Adrenal gland (tissue), 12 donors: ENCODE data around the gene MRPL17. TPM values are rescaled to one million over a fixed set of nuclear protein-coding genes. Genes with fewer than 3 reads are reported as not detected.

ENCODE experiments used
- DNase-seq, 7 donors: peaks; one replicate each; pipeline ENCODE4 v3.0.0-alpha.2; 2019 to 2020
- H3K27ac ChIP-seq, 5 donors: fragments of 200-600 bp; sonication (generic) in 4 of 5; 1 replicate in 3 of 5; 2 replicates in 2 of 5; pipeline versions ENCODE4 v1.5.1 to v1.8.0; 2016 to 2020; ENCODE audit warnings: mild to moderate bottlenecking in 1 of 5
- H3K27me3 ChIP-seq: fragments of 200-600 bp; 2 replicates; pipeline ENCODE4 v1.8.0; 2021
- H3K36me3 ChIP-seq, 2 donors: fragments of 200-600 bp; replicated peaks in 1 of 2; 1 replicate in 1 of 2; 2 replicates in 1 of 2; pipeline versions ENCODE4 v1.5.1 to v1.8.0; 2018 to 2022
- H3K4me1 ChIP-seq, 2 donors: fragments of 200-600 bp; replicated peaks in 1 of 2; 1 replicate in 1 of 2; 2 replicates in 1 of 2; pipeline versions ENCODE4 v1.5.1 to v1.8.0; 2018 to 2021
- H3K4me3 ChIP-seq, 4 donors: fragments of 200-600 bp; sonication (generic) in 3 of 4; one replicate each; pipeline ENCODE4 v1.5.1; 2016 to 2018
- H3K9me3 ChIP-seq, 3 donors: fragments of 200-600 bp; sonication (generic) in 1 of 3; replicated peaks in 1 of 3; 1 replicate in 2 of 3; 2 replicates in 1 of 3; pipeline versions ENCODE4 v1.5.1 to v1.8.0; 2016 to 2021
- CTCF ChIP-seq, 6 experiments: fragments of 450-650 bp in 4 of 6; fragments of 200-600 bp in 2 of 6; sonication (generic) in 1 of 6; IDR thresholded peaks; 1 replicate in 5 of 6; 2 replicates in 1 of 6; pipeline versions ENCODE4 v1.5.1 to v1.8.0; 2016 to 2021; ENCODE audit warnings: antibody characterized with exemption in 6 of 6, mild to moderate bottlenecking in 2 of 6, moderate library complexity in 1 of 6
- POLR2A ChIP-seq, 2 donors: fragments of 450-650 bp; IDR thresholded peaks; one replicate each; pipeline ENCODE4 v1.6.1; 2017; ENCODE audit warnings: antibody characterized with exemption in 2 of 2, mild to moderate bottlenecking in 2 of 2, moderate library complexity in 1 of 2
- WGBS, 4 donors: extraction: QIAGEN DNeasy Blood & Tissue Kit in 2 of 4; methylation state at CpG; one replicate each; pipeline versions ENCODE4 v1.1.5 to v1.1.7; 2013 to 2017; 5-methylcytosine and 5-hydroxymethylcytosine counted together
- intact Hi-C, 2 donors: fragments of 100-400 bp; cut with DNase I; formaldehyde crosslinking; loops; one replicate each; pipeline versions ENCODE4 v1.14.1 to v1.15.0; 2022 to 2023
- polyA plus RNA-seq, 3 donors: library from polyadenylated mRNA; stranded (reverse); fragments of 200-250 nt in 2 of 3; fragments of 350-450 nt in 1 of 3; fragmentation: Illumina TruSeq in 1 of 3; extraction: RNeasy Lipid Tissue Mini Kit (QIAGEN cat#74804) in 1 of 3; gene quantifications; one replicate each; pipeline ENCODE4 v1.2.3, GENCODE V29; 2013 to 2014
- total RNA-seq, 9 donors: library from RNA; depleted of rRNA in 4 of 9; stranded (reverse); fragments of >200 nt in 4 of 9; fragments of 120-200 nt in 1 of 9; fragmentation: NEBNext Ultra II Directional in 1 of 9; extraction: Animal tissue kit (Norgen Biotek cat#: 25700) in 1 of 9; gene quantifications; one replicate each; pipeline versions ENCODE4 v1.1.0 to v1.2.4, GENCODE V29; 2013 to 2023
- donor health status: healthy with polysubstance abuse.
- donor health status: Bipolar disorder and iron deficiency.
- donor health status: DM: yes; HTN: yes; CAD: no.
- donor health status: DM: no; HTN: no; CAD: no.
- donor health status: DM: no; HTN: no; CAD: no.
- donor health status: DM: yes; HTN: yes; CAD: no.

Gene MRPL17
- total and polyA plus RNA-seq, 12 donors, result 51.2 to 532 (median 80.6) TPM

- no peak for DNase-seq
- no peaks in the 10 kb centered on the region for H3K9me3 ChIP-seq
- peak overlapping the region in 3 of 5 donors; percentile 28 to 73 (median 66) for H3K27ac ChIP-seq
- no peaks in the 10 kb centered on the region for H3K36me3 ChIP-seq
- H3K4me3 ChIP-seq, result no peak overlapping the region
- TF ChIP-seq CTCF (IDR thresholded peaks at IDR 0.05) (no peak), POLR2A (IDR thresholded peaks at IDR 0.05) (no peak)
- intact Hi-C loops, result no loop called here
- H3K4me1 ChIP-seq, result peaks cover 7 to 32% of the 10 kb centered on the region in 2 donors
- H3K27me3 ChIP-seq, result no peaks in the 10 kb centered on the region
- 82 to 92% (median 88%) methylated on average over 3 of the region's 3 CpGs for WGBS, 4 donors
Observed at GRCh38 chr11:6636480-6636879, 46.7 kb downstream of the MRPL17 start.

GRCh38 chr11:6635082-6635932 is 47.8 kb downstream of the MRPL17 start:
- TF ChIP-seq POLR2A (IDR thresholded peaks at IDR 0.05), result no peak
- no peak for TF ChIP-seq CTCF (IDR thresholded peaks at IDR 0.05)
- Histone ChIP-seq H3K4me3 (no peak overlapping the region), H3K36me3 (no peaks in the 10 kb centered on the region), H3K27me3 (no peaks in the 10 kb centered on the region), H3K9me3 (no peaks in the 10 kb centered on the region), H3K4me1 (peaks cover 7 to 32% of the 10 kb centered on the region in 2 donors), H3K27ac (peak overlapping the region in 3 of 5 donors; percentile 34 to 73 (median 66))
- WGBS, 4 donors, result 41 to 49% (median 45%) methylated on average over 10 of the region's 10 CpGs
- DNase-seq, result peak in 6 of 7 donors; percentile 60 to 89 (median 69)
- intact Hi-C loops, result no loop called here

- Histone ChIP-seq H3K4me1 (peaks cover 7 to 32% of the 10 kb centered on the region in 2 donors), H3K27ac (peak overlapping the region in 2 of 5 donors; percentile 21 to 73), H3K9me3 (no peaks in the 10 kb centered on the region), H3K4me3 (no peak overlapping the region), H3K27me3 (no peaks in the 10 kb centered on the region), H3K36me3 (no peaks in the 10 kb centered on the region)
- TF ChIP-seq POLR2A (IDR thresholded peaks at IDR 0.05) (no peak), CTCF (IDR thresholded peaks at IDR 0.05) (no peak)
- intact Hi-C loops, result no loop called here
- DNase-seq, result no peak
- 44 to 56% (median 53%) methylated on average over 1 of the region's 1 CpG for WGBS, 4 donors
Observed at GRCh38 chr11:6634534-6634933, 48.6 kb downstream of the MRPL17 start.

GRCh38 chr11:6633422-6634408 is 49.4 kb downstream of the MRPL17 start:
- no peak for DNase-seq
- H3K9me3 ChIP-seq, result no peaks in the 10 kb centered on the region
- peaks cover 7 to 26% of the 10 kb centered on the region in 2 donors for H3K4me1 ChIP-seq
- peak overlapping the region in 1 of 5 donors; percentile 12 for H3K27ac ChIP-seq
- no peak for TF ChIP-seq POLR2A (IDR thresholded peaks at IDR 0.05)
- TF ChIP-seq CTCF (IDR thresholded peaks at IDR 0.05), result no peak
- no peak overlapping the region for H3K4me3 ChIP-seq
- intact Hi-C loops, result no loop called here
- WGBS, 4 donors, result 81 to 93% (median 89%) methylated on average over 11 to 16 of the region's 16 CpGs
- H3K36me3 ChIP-seq, result no peaks in the 10 kb centered on the region
- no peaks in the 10 kb centered on the region for H3K27me3 ChIP-seq
